Natural killer cell treated with Interleukin-12 subunit alpha and Interleukin-12 subunit beta and Interleukin-15 and Interleukin-18, amount 100 ng/mL, for 72 hours (primary cell): ENCODE results near the gene OIT3. TPM values are rescaled to one million over a fixed set of nuclear protein-coding genes. Genes with fewer than 3 reads are reported as not detected.

Experiments used
- ATAC-seq, 2 donors: fragments of 150-1000 bp; cut with Tn5 transposase in 1 of 2; sonication (Bioruptor Pico), chemical (Tn5 transposase) in 1 of 2; 2 replicates each; pipeline ENCODE4 v1.10.0; 2021
- DNase-seq: peaks from one replicate; pipeline ENCODE4 v3.0.0; 2022; ENCODE audit warnings: low spot score
- H3K27ac Mint-ChIP-seq, 2 donors: 1 replicate in 1 of 2; 2 replicates in 1 of 2; pipeline ENCODE4 v1.8.0; 2022; ENCODE audit warnings: mixed read lengths in 2 of 2, mild to moderate bottlenecking in 1 of 2, moderate library complexity in 1 of 2
- H3K27me3 Mint-ChIP-seq, 2 donors: 1 replicate in 1 of 2; 2 replicates in 1 of 2; pipeline ENCODE4 v1.8.0; 2022; ENCODE audit warnings: mixed read lengths in 2 of 2
- H3K36me3 Mint-ChIP-seq: one replicate; pipeline ENCODE4 v1.8.0; 2022; ENCODE audit warnings: mixed read lengths
- H3K4me1 Mint-ChIP-seq, 2 donors: 1 replicate in 1 of 2; 2 replicates in 1 of 2; pipeline ENCODE4 v1.8.0; 2022; ENCODE audit warnings: low read depth in 2 of 2, mixed read lengths in 2 of 2, mild to moderate bottlenecking in 1 of 2
- H3K4me3 Mint-ChIP-seq: one replicate; pipeline ENCODE4 v1.8.0; 2022; ENCODE audit warnings: mixed read lengths
- H3K9me3 Mint-ChIP-seq: 2 replicates; pipeline ENCODE4 v1.8.0; 2022; ENCODE audit warnings: mixed read lengths
- total RNA-seq, 2 donors: library from RNA; stranded (reverse); gene quantifications; one replicate each; pipeline ENCODE4 v1.2.3, GENCODE V29; 2022

OIT3 gene
- not detected for total RNA-seq

DNA sequence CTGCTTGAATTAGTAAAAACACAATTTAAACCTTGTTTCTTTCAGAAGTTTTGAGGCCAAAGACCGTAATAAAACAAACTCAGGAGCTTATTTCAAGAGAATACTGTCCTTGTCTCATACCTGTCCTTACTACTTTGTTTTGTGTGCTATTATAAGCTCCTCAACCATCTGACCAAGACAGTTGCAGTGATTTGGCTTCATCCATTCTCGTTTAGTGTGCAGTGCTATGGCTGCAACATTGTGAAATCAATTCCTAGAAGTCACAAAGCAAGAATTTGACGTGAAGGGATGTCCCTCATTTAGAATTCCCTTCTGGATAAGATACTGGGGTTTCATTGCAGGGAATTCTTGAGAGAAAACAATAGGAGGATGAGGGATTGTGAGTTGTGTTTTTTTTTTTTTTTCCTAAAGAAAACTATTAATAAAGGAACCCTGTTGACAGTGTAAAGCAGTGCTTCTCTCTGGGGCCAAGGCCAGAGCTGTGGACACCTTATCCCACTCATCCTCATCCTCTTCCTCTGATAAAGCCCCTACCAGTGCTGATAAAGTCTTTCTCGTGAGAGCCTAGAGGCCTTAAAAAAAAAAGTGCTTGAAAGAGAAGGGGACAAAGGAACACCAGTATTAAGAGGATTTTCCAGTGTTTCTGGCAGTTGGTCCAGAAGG is at the start of gene OIT3:
Gene OIT3 (plus strand): TSS at position 604 of the 663 bp plus-strand sequence. CDS start 60 bp downstream, outside the sequence.
- Mint-ChIP-seq H3K27ac (no peak within 1 kb of the TSS), H3K4me1 (peaks cover 13% of the 10 kb centered on the region in 2 donors), H3K9me3 (no peaks in the 10 kb centered on the region), H3K36me3 (peaks cover 6% of the 10 kb centered on the region), H3K27me3 (peaks cover 9 to 12% of the 10 kb centered on the region in 2 donors), H3K4me3 (no peak within 1 kb of the TSS)
- ATAC-seq (no peak), DNase-seq (no peak)

DNA sequence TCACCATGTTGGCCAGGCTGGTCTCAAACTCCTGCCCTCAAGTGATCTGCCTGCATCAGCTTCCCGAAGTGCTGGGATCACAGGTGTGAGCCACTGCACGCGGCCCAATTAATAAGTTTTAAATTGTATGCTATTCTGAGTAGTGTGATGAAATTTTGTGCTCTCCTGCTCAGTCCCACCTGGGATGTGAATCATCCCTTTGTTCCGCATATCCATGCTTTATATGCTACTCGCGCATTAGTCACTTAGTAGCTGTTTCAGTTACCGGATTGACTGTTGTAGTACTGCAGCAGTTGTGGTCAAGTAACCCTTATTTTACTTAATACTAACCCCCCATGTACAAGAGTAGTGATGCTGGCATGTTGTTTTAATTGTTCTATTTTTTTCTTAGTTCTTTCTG is 47.3 kb upstream of the OIT3 start:
- Mint-ChIP-seq H3K4me3 (no peak overlapping the region), H3K4me1 (no peaks in the 10 kb centered on the region)
- ATAC-seq = no peak

DNA sequence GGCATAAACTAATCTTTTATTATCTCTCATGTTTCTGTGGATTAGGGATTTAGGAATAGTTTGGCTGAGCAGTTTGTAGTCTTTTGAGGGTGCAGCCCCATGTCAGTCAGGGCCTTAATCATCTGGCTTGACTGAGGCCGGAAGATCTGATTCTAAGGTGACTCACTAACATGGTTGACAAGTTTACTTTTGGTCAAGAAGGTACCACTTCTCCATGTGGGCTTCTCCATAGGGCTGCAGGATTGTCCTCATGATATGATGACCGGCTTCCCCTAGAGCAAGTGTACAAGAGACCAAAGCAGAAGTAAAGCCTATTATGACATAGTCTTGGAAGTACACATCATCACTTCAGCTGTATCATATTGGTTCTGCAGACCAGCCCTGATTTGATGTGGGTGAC is 45.9 kb upstream of the OIT3 start:
- Mint-ChIP-seq H3K27ac (no peak overlapping the region), H3K27me3 (no peaks in the 10 kb centered on the region), H3K4me3 (no peak overlapping the region), H3K4me1 (no peaks in the 10 kb centered on the region), H3K36me3 (no peaks in the 10 kb centered on the region), H3K9me3 (no peaks in the 10 kb centered on the region)
- DNase-seq = no peak
- no peak for ATAC-seq

More for the DNA sequence above, 47.3 kb upstream of the OIT3 start:
- no peak for DNase-seq
- H3K27ac Mint-ChIP-seq = no peak overlapping the region
- no peaks in the 10 kb centered on the region for H3K36me3 Mint-ChIP-seq
- no peaks in the 10 kb centered on the region for H3K27me3 Mint-ChIP-seq
- no peaks in the 10 kb centered on the region for H3K9me3 Mint-ChIP-seq

DNA sequence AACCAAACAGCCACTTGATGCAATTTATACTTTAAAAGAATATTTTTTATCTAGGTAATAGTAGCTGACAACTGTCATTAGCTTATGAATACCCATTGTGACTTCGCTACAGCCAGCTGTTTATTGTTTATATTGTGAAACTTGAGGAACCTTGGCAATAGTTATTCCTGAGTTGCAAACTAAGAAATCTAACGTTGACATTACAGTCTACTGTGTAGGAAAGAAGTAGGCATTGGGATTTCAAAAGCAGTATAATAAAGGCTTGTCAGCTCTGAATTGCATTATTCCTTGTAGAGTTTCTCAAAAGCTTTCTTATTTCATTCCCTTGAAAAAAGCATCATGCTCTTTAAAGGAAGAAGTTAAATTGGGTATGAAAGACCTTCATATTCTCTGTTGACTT is 42.7 kb upstream of the OIT3 start:
- no peak overlapping the region for H3K4me3 Mint-ChIP-seq
- H3K36me3 Mint-ChIP-seq = no peaks in the 10 kb centered on the region
- H3K27ac Mint-ChIP-seq = no peak overlapping the region
- ATAC-seq = no peak
- no peaks in the 10 kb centered on the region for H3K27me3 Mint-ChIP-seq
- H3K9me3 Mint-ChIP-seq = no peaks in the 10 kb centered on the region
- no peak for DNase-seq
- no peaks in the 10 kb centered on the region for H3K4me1 Mint-ChIP-seq

DNA sequence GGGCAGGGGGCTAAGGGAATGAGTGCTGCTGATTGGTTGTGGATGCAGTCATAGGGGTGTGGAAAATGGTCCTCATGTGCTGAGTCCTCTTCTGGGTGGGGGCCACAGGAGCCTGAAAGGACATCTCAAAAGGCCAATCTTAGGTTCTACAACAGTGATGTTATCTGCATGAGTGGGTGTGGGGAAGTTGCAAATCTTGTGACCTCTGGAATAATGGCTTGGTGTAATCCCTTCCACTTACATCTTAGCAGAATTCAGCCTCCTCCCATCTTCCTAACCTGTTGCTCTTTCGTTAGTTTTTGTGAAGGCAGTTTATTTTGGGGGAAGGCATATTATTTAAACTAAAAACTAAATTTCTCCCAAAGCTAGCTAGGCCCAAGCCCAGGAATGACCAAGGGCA is 42.0 kb upstream of the OIT3 start:
- ATAC-seq = no peak
- DNase-seq = no peak
- Mint-ChIP-seq H3K4me3 (no peak overlapping the region), H3K4me1 (no peaks in the 10 kb centered on the region), H3K27ac (no peak overlapping the region), H3K9me3 (no peaks in the 10 kb centered on the region), H3K27me3 (no peaks in the 10 kb centered on the region), H3K36me3 (no peaks in the 10 kb centered on the region)

DNA sequence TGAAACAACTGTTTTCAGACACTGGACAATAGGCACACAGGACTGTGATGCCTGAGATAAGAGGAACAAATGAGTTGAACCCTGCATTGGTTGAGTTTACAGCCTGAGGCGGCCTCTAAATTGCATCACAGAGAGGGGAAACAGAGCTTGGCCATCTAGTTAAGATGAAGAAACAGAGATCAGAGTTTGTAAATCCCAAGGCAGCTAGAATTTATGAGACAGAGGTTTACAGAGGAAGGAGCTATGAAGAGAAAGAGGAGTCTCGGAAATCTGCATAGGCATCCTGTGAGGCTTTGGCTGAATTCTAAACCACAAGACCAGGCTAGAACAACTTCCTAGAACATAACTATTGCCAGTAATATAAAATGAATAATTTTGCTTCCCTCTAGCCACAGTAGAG is 41.0 kb upstream of the OIT3 start:
- no peaks in the 10 kb centered on the region for H3K27me3 Mint-ChIP-seq
- H3K4me3 Mint-ChIP-seq = no peak overlapping the region
- no peak for ATAC-seq
- no peaks in the 10 kb centered on the region for H3K4me1 Mint-ChIP-seq
- DNase-seq = no peak
- no peaks in the 10 kb centered on the region for H3K9me3 Mint-ChIP-seq
- H3K36me3 Mint-ChIP-seq = no peaks in the 10 kb centered on the region
- no peak overlapping the region for H3K27ac Mint-ChIP-seq

DNA sequence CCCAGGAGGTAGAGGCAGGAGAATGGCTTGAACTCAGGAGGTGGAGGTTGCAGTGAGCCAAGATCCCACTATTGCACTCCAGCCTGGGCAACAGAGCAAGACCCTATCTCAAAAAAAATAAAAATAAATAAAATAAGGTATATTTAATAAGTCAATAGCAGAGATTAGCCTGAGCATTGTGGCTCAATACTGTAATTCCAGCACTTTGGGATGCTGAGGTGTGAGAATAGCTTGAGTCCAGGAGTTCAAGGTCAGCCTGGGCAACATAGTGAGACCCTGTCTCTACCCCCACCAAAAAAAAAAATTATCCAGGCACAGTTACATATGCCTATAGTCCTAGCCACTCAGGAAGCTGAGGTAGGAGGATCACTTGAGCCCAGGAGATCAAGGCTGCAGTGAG is 38.4 kb upstream of the OIT3 start:
- Mint-ChIP-seq H3K9me3 (no peaks in the 10 kb centered on the region), H3K4me3 (no peak overlapping the region), H3K36me3 (no peaks in the 10 kb centered on the region), H3K27ac (no peak overlapping the region), H3K27me3 (no peaks in the 10 kb centered on the region), H3K4me1 (no peaks in the 10 kb centered on the region)
- DNase-seq (no peak), ATAC-seq (no peak)

DNA sequence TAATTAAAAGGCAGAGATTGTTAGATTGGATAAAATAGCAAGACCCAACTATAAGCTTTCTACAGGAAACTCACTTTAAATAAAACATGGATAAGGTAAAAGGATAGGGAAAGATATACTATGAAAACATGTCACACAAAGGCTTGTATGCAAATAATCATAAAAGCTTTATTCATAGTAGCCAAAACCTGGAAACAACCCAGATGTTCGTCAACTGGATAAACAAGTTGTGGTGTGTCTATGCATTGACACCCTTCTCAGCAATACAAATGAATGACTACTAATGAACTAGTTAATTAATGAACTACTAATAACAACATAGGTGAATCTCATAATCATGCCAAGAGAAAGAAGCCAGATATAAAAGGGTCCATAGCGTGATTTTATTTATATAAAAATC is 37.7 kb upstream of the OIT3 start:
- Mint-ChIP-seq H3K36me3 (no peaks in the 10 kb centered on the region), H3K4me3 (no peak overlapping the region), H3K4me1 (no peaks in the 10 kb centered on the region), H3K9me3 (no peaks in the 10 kb centered on the region), H3K27ac (no peak overlapping the region), H3K27me3 (no peaks in the 10 kb centered on the region)
- no peak for ATAC-seq
- no peak for DNase-seq

DNA sequence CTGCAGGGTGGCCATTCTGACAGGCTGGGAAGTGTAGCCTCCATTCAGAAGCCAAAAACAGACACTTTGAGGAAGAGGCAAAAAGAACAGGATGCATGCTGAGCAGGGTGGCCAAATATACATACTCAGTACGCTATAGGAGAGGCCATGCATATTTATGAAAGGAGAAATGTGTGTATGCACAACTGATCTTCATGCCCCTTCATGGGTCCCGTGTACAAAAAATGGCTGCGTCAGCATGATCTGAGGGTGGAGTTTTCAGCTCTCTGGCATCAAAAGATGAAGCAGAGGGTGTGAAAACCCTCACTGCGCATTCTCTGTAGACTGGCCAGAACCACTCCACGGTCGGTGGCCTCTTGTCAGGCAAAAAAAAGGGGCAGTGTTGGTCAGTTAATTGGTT is 35.5 kb upstream of the OIT3 start:
- Mint-ChIP-seq H3K36me3 (no peaks in the 10 kb centered on the region), H3K27me3 (no peaks in the 10 kb centered on the region), H3K27ac (no peak overlapping the region), H3K4me1 (no peaks in the 10 kb centered on the region), H3K9me3 (no peaks in the 10 kb centered on the region), H3K4me3 (no peak overlapping the region)
- no peak for DNase-seq
- no peak for ATAC-seq

DNA sequence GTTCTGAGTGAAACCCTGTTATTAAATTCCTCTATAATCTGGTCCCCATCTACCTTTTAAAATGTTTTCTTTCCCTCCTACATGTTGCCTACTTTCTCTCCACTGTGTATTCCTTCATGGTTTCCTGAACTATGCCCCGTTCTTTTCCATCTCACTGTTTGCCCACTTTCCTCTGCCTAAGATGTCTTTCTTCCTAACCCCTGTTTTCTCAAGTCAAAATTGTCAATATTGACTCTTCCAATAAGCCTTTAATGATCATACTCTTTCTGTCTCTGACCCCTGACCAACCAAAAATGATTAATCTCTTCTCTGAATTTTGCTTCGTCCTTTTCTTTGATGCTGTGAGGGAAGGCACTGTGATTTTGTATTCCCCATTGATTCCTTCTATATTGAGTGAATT is 30.6 kb upstream of the OIT3 start:
- Mint-ChIP-seq H3K9me3 (no peaks in the 10 kb centered on the region), H3K27me3 (no peaks in the 10 kb centered on the region), H3K4me3 (no peak overlapping the region), H3K36me3 (no peaks in the 10 kb centered on the region), H3K4me1 (no peaks in the 10 kb centered on the region), H3K27ac (no peak overlapping the region)
- ATAC-seq = no peak
- no peak for DNase-seq

DNA sequence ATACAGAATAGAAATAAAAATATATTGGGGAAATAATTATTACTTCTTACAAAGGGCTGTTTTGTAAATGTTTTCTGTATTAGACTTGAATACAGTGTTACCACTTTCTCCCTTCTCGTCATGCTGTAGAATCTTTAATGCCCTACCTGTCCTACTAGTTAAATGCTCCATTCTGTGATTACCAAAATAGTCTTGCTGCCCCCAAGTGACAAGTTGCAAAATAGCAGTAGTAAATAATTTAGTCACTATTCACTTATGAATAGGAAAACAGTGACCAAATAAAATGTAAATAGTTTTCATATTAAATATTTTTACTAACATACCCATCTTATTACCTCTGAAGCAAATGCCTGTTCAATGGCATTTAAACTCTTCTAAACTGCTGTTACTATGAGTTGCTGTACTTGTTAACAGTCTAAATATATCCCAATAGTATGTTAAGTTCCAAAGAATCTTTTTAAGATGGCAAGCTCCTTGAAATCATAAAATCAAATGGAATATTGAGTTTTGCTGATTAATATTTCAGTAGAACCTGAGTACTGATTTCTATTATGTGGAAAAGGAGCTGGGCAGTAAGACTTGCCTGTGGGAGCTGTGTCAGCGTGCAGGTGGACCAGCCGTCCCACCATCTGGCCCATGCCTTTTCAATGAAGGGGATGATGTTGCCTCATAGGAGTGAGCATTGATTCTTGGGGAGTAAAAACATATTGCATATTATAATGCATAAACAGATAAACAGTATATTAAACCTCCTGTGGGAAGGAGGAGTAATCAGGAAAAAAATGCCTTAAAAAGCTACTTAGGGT is 18.1 kb upstream of the OIT3 start:
- no peak overlapping the region for H3K4me3 Mint-ChIP-seq
- H3K36me3 Mint-ChIP-seq = peaks cover 9% of the 10 kb centered on the region
- H3K27ac Mint-ChIP-seq = no peak overlapping the region
- H3K4me1 Mint-ChIP-seq = no peaks in the 10 kb centered on the region
- DNase-seq = no peak
- no peak for ATAC-seq
- H3K9me3 Mint-ChIP-seq = no peaks in the 10 kb centered on the region
- H3K27me3 Mint-ChIP-seq = no peaks in the 10 kb centered on the region

DNA sequence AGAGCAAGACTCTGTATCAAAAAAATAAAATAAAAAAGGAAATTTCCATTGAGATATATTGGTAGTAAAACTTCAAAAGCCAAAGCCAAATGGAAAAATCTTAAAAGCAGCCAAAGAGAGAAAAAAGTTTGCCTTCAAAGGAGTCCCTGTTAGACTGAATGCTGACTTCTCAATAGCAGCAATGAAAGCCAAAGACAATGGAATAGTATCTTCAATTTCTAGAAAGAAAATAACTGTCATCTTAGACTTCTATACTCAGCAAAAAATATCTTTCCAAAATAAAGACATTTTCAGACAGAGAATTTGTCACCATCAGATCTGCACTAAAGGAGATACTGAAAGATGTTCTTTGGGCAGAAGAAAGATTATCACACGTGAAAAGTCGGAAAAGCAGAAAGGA is 14.3 kb upstream of the OIT3 start:
- Mint-ChIP-seq H3K27me3 (no peaks in the 10 kb centered on the region), H3K9me3 (no peaks in the 10 kb centered on the region), H3K4me3 (no peak overlapping the region), H3K4me1 (no peaks in the 10 kb centered on the region), H3K27ac (no peak overlapping the region), H3K36me3 (peaks cover 14% of the 10 kb centered on the region)
- DNase-seq = no peak
- no peak for ATAC-seq

DNA sequence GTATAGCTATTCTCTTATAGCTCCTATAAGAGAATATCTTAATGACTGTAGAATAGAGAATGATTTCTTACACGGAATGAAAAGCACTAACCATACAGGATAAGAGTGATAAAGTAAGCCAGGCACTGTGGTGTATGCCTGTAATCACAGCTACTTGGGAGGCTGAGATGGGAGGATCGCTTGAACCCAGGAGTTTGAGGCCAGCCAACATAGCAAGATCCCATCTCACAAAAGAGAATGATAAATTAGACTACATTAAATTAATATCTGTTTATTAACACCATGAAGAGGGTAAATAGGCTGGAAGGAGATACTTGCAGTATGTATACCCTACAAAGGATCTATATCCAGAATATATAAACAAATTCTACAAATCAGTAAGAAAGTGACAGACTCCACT is 12.2 kb upstream of the OIT3 start:
- H3K27ac Mint-ChIP-seq = no peak overlapping the region
- H3K4me3 Mint-ChIP-seq = no peak overlapping the region
- DNase-seq (no peak), ATAC-seq (no peak)
- H3K27me3 Mint-ChIP-seq = no peaks in the 10 kb centered on the region
- H3K36me3 Mint-ChIP-seq = peaks cover 18% of the 10 kb centered on the region
- no peaks in the 10 kb centered on the region for H3K4me1 Mint-ChIP-seq
- no peaks in the 10 kb centered on the region for H3K9me3 Mint-ChIP-seq

DNA sequence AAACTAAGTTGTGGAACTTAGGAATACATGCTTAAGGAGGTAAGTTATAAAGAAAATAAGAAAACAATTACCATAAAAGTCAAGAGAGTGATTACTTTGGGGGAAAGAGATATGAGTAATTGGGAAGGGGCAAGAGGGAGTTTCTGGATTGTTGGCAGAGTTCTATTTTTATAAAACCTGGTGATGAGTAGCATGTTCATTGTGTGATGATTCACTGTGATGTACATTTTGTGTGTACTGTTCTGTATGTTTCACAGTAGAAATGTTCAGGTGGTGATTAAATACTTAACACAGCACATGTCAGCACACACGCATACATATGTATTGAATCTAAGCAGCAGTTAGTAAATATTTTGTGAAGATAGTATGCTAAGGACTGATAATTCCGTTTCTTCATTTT is 9.7 kb upstream of the OIT3 start:
- DNase-seq (no peak), ATAC-seq (no peak)
- Mint-ChIP-seq H3K27me3 (no peaks in the 10 kb centered on the region), H3K4me1 (peaks cover 15 to 18% of the 10 kb centered on the region in 2 donors), H3K36me3 (peaks cover 20% of the 10 kb centered on the region), H3K9me3 (no peaks in the 10 kb centered on the region), H3K4me3 (no peak overlapping the region), H3K27ac (no peak overlapping the region)
